Spleen (tissue), 7 donors: ENCODE measurements around the gene PLXNA2.

Experiments
- POLR2A ChIP-seq, 3 donors: fragments of 450-650 bp; IDR thresholded peaks; one replicate each; pipeline ENCODE4 v1.5.1; 2017; ENCODE audit warnings: antibody characterized with exemption in 3 of 3, mild to moderate bottlenecking in 1 of 3
- POLR2AphosphoS5 ChIP-seq, 3 donors: sonication (generic); formaldehyde crosslinking; IDR thresholded peaks; one replicate each; pipeline ENCODE4 v1.5.1; 2017; ENCODE audit warnings: antibody characterized with exemption in 3 of 3
- TF ChIP-seq, protein P1 (sequence below), 11 experiments: fragments of 200-600 bp in 7 of 11; fragments of 450-650 bp in 4 of 11; sonication (generic) in 4 of 11; IDR thresholded peaks in 8 of 11; conservative IDR thresholded peaks in 3 of 11; 1 replicate in 7 of 11; 2 replicates in 4 of 11; pipeline versions ENCODE4 v1.4.0 to v1.8.0; 2016 to 2021; ENCODE audit warnings: antibody characterized with exemption in 11 of 11, inconsistent platforms in 4 of 11, mild to moderate bottlenecking in 1 of 11
- donor health status: DM: no; HTN: no; CAD: no; lungs with moderate emphysema.
- donor health status: DM: no; HTN: no; CAD: no.
- donor health status: DM: no; HTN: no; CAD: no.

DNA sequence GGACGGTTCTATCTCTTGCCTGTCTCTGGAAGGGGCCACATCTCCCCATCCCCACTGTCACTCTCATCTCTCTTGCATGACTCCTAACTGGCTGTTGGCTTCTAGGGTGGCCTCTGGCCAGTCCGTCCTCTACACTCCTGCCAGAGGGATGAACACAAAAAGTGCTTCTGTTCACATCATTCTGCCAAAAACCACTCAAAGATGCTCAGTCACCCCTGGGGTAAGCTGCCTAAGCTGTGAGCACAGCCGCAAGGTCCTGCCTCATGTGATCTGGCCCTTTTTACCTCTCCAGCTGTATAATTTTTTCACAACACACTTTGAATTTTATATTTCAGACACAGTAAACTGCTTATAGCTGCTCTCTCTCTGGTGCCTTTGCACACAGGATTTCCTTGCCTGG, 235.7 kb downstream of the PLXNA2 start:
- TF ChIP-seq, protein P1, sequence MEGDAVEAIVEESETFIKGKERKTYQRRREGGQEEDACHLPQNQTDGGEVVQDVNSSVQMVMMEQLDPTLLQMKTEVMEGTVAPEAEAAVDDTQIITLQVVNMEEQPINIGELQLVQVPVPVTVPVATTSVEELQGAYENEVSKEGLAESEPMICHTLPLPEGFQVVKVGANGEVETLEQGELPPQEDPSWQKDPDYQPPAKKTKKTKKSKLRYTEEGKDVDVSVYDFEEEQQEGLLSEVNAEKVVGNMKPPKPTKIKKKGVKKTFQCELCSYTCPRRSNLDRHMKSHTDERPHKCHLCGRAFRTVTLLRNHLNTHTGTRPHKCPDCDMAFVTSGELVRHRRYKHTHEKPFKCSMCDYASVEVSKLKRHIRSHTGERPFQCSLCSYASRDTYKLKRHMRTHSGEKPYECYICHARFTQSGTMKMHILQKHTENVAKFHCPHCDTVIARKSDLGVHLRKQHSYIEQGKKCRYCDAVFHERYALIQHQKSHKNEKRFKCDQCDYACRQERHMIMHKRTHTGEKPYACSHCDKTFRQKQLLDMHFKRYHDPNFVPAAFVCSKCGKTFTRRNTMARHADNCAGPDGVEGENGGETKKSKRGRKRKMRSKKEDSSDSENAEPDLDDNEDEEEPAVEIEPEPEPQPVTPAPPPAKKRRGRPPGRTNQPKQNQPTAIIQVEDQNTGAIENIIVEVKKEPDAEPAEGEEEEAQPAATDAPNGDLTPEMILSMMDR (IDR thresholded peaks at IDR 0.05 in 8 of 11, conservative IDR thresholded peaks at IDR 0.05 in 3 of 11), result no peak
- TF ChIP-seq POLR2A (IDR thresholded peaks at IDR 0.05), result no peak
- TF ChIP-seq POLR2AphosphoS5 (IDR thresholded peaks at IDR 0.05), result no peak
